Hepatocyte (in vitro differentiated cells): ENCODE data around the gene TTC6. TPM values are rescaled to one million over a fixed set of nuclear protein-coding genes. Genes with fewer than 3 reads are reported as not detected.

Experiments used
- DNase-seq: peaks from one replicate; pipeline ENCODE4 v3.0.0-alpha.2; 2016; ENCODE audit warnings: low spot score
- H2AFZ ChIP-seq: fragments of 200-600 bp; sonication (generic); 2 replicates; pipeline ENCODE4 v1.6.0; 2016; ENCODE audit warnings: antibody characterized with exemption, mild to moderate bottlenecking
- H3K27ac ChIP-seq: fragments of 200-600 bp; sonication (generic); 2 replicates; pipeline ENCODE4 v1.5.1; 2016; ENCODE audit warnings: mild to moderate bottlenecking
- H3K27me3 ChIP-seq: fragments of 200-600 bp; sonication (generic); 2 replicates; pipeline ENCODE4 v1.6.1; 2016
- H3K36me3 ChIP-seq: fragments of 200-600 bp; sonication (generic); replicated peaks from 2 replicates; pipeline ENCODE4 v1.5.1; 2016; ENCODE audit warnings: low read depth; ENCODE audit not compliant: insufficient read depth
- H3K4me1 ChIP-seq: fragments of 200-600 bp; sonication (generic); 2 replicates; pipeline ENCODE4 v1.5.1; 2016; ENCODE audit warnings: mild to moderate bottlenecking, moderate library complexity; ENCODE audit not compliant: insufficient read depth
- H3K4me2 ChIP-seq: fragments of 200-600 bp; sonication (generic); 2 replicates; pipeline ENCODE4 v1.6.0; 2016
- H3K4me3 ChIP-seq: fragments of 200-600 bp; sonication (generic); 2 replicates; pipeline ENCODE4 v1.5.1; 2016; ENCODE audit warnings: mild to moderate bottlenecking
- H3K79me2 ChIP-seq: fragments of 200-600 bp; sonication (generic); 2 replicates; pipeline ENCODE4 v1.6.0; 2017; ENCODE audit warnings: mild to moderate bottlenecking
- H3K9me2 ChIP-seq: fragments of 200-600 bp; sonication (generic); replicated peaks from 2 replicates; pipeline ENCODE4 v1.6.0; 2017; ENCODE audit warnings: mild to moderate bottlenecking; ENCODE audit not compliant: insufficient read depth
- H3K9me3 ChIP-seq: fragments of 200-600 bp; sonication (generic); 2 replicates; pipeline ENCODE4 v1.5.1; 2016; ENCODE audit warnings: low read depth, mild to moderate bottlenecking
- H4K20me1 ChIP-seq: fragments of 200-600 bp; sonication (generic); 2 replicates; pipeline ENCODE4 v1.6.0; 2016; ENCODE audit warnings: mild to moderate bottlenecking; ENCODE audit not compliant: insufficient read depth, poor library complexity, severe bottlenecking
- CTCF ChIP-seq: fragments of 200-600 bp; sonication (generic); IDR thresholded peaks from 2 replicates; pipeline ENCODE4 v1.5.1; 2016; ENCODE audit warnings: antibody characterized with exemption, mild to moderate bottlenecking; ENCODE audit not compliant: poor library complexity
- EZH2 ChIP-seq: fragments of 200-600 bp; sonication (generic); IDR thresholded peaks from 2 replicates; pipeline ENCODE4 v1.6.1; 2016; ENCODE audit warnings: antibody characterized with exemption, mild to moderate bottlenecking, borderline replicate concordance
- EZH2phosphoT487 ChIP-seq: fragments of 200-600 bp; sonication (generic); IDR thresholded peaks from one replicate; pipeline ENCODE4 v1.6.1; 2018; ENCODE audit warnings: antibody characterized with exemption, mild to moderate bottlenecking, low read depth, moderate library complexity; ENCODE audit not compliant: unreplicated experiment, severe bottlenecking
- WGBS: methylation state at CpG from one replicate; pipeline ENCODE4 v1.1.6; 2016; ENCODE audit warnings: low lambda C conversion rate; ENCODE audit errors: missing lambda C conversion rate; 5-methylcytosine and 5-hydroxymethylcytosine counted together
- polyA plus RNA-seq: library from polyadenylated mRNA; unstranded; fragments of >200 nt; fragmentation: Nextera tagmentation; extraction: Ambion mirVana; gene quantifications from 2 replicates; pipeline ENCODE4 v1.2.1, GENCODE V29; 2016
- total RNA-seq: library from RNA; depleted of rRNA; stranded (reverse); fragments of >200 nt; gene quantifications from 2 replicates; pipeline ENCODE4 v1.2.3, GENCODE V29; 2014

Gene TTC6
- total and polyA plus RNA-seq, 2 experiments from 2014 or later = 6.4 to 20.8 TPM

- 23% methylated on average over 35 of the region's 36 CpGs for WGBS
- Histone ChIP-seq H3K79me2 (peaks cover 67% of the 10 kb centered on the region), H3K9me2 (no peaks in the 10 kb centered on the region), H2AFZ (peak overlapping the region; percentile 79), H4K20me1 (no peaks in the 10 kb centered on the region), H3K27me3 (peaks cover 59% of the 10 kb centered on the region), H3K4me3 (peak overlapping the region; percentile 24), H3K4me2 (peak overlapping the region; percentile 87), H3K27ac (peak overlapping the region; percentile 95), H3K36me3 (no peaks in the 10 kb centered on the region), H3K9me3 (no peaks in the 10 kb centered on the region), H3K4me1 (peaks cover 16% of the 10 kb centered on the region)
- no peak for TF ChIP-seq EZH2phosphoT487
- TF ChIP-seq CTCF = no peak
- no peak for TF ChIP-seq EZH2
- DNase-seq = no peak
Observed at GRCh38 chr14:37598747-37599506, 3.5 kb downstream of the TTC6 start.

GRCh38 chr14:37599507-37600368 lies 4.3 kb downstream of the TTC6 start:
- no peaks in the 10 kb centered on the region for H3K9me2 ChIP-seq
- TF ChIP-seq CTCF (no peak), EZH2 (no peak), EZH2phosphoT487 (no peak)
- DNase-seq = peak; percentile 40
- 8% methylated on average over 57 of the region's 57 CpGs for WGBS
- H3K4me1 ChIP-seq = peaks cover 16% of the 10 kb centered on the region
- peak overlapping the region; percentile 79 for H2AFZ ChIP-seq
- H3K4me3 ChIP-seq = peak overlapping the region; percentile 24
- H3K36me3 ChIP-seq = no peaks in the 10 kb centered on the region
- peak overlapping the region; percentile 87 for H3K4me2 ChIP-seq
- H3K9me3 ChIP-seq = no peaks in the 10 kb centered on the region
- no peaks in the 10 kb centered on the region for H4K20me1 ChIP-seq
- peaks cover 66% of the 10 kb centered on the region for H3K27me3 ChIP-seq
- peak overlapping the region; percentile 95 for H3K27ac ChIP-seq
- peaks cover 69% of the 10 kb centered on the region for H3K79me2 ChIP-seq

DNA sequence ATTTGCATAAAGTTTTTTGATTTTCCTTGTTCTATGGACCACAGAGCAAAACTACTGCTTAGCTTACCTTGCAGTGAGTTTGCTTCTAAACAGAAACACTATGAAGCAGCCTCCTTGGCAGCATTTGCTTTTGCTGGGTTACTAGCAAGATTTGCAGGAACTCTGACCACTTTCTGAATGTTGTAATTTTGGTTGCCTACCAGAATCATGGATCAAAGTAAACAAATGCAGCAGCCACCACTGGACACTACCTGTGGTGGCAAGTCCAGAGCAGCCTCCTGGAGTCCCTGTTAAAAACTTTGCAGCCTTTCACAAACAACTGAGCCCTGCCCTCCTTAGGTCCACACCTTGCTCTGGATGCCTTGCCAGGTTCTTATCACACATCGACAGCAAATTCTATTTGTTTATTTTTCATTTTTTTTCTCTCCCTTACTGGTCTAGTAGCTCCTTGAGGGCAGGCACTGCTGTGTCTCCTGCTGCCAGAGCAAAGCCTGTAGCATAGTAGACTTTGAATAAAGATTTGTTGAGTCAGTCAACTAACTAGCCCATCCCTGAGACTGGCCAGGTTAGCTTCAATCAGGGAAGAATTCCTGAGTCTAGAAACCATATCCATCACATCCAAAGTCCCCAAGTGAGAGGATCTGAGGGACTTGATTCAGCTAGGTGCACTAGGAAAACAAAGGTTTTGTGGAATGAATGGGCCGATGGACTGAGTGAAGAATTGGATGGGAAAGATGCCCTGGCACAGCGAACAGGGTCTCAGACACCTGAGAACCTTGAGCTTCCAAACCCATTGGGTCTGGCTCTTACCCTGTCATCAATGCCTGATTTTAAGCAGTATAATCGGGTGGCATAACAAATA lies 5.7 kb downstream of the TTC6 start:
- DNase-seq = no peak

More for the DNA sequence above, 5.7 kb downstream of the TTC6 start:
- Histone ChIP-seq H3K4me2 (peak overlapping the region; percentile 87), H3K9me2 (no peaks in the 10 kb centered on the region), H3K36me3 (no peaks in the 10 kb centered on the region), H3K27me3 (peaks cover 70% of the 10 kb centered on the region), H3K4me1 (peaks cover 16% of the 10 kb centered on the region), H3K79me2 (peaks cover 76% of the 10 kb centered on the region), H2AFZ (no peak overlapping the region), H4K20me1 (no peaks in the 10 kb centered on the region), H3K27ac (no peak overlapping the region), H3K4me3 (no peak overlapping the region), H3K9me3 (no peaks in the 10 kb centered on the region)
- 78% methylated on average over 4 of the region's 4 CpGs for WGBS
- no peak for TF ChIP-seq EZH2
- no peak for TF ChIP-seq EZH2phosphoT487
- no peak for TF ChIP-seq CTCF
